ENCODE measurements around the gene PLPP1.

PLPP1 gene

DNA sequence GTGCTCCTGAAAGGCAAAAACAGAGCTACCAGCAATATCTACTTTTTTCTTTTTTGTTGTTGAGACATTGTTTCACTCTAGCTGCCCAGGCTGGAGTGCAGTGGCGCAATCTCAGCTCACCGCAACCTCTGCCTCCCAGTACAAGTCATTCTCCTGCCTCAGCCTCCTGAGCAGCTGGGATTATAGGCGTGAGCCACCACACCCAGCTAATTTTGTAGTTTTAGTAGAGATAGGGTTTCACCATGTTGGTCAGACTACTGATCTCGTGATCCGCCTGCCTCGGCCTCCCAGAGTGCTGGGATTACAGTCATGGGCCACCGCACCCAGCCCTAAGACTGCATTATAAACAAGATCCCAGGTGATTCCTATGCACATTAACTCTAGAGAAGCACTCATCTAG is 17.0 kb downstream of the PLPP1 start:
- Histone ChIP-seq H3K27ac (replicated peaks) (no peak overlapping the region), H3K27me3 (ENCODE audit: insufficient read depth, poor library complexity, severe bottlenecking) (no peaks in the 10 kb centered on the region), H3K4me3 (replicated peaks; ENCODE audit: insufficient read depth, low read length) (no peak overlapping the region)
- no peak for DNase-seq (ENCODE audit: low read depth in 1 of 2, low spot score in 1 of 2)
- TF ChIP-seq SPI1 (IDR thresholded peaks at IDR 0.05; ENCODE audit: borderline replicate concordance, low read depth) (no peak), GABPA (IDR thresholded peaks at IDR 0.05; ENCODE audit: low read depth) (no peak), REST (IDR thresholded peaks at IDR 0.05; ENCODE audit: insufficient replicate concordance, low read depth) (no peak), CTCF (IDR thresholded peaks at IDR 0.05; ENCODE audit: insufficient read depth, low read length) (no peak)

DNA sequence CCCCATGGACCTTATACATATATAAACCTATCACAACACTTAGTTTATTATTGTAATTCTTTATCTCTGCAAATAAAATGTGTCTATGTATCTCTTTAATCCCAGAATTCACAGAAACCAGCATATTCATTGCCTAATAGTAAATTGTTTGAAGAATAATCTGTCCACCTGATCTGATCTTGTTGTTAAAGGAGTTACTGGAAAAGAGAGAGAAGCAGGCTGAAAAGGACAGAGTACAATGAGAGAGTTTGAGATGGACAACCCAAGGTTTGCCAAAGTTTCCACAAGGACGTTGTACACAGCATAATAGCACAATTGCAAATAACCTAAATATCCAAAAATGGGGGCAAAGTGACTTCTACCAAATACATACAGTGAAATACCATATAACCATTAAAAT is 23.8 kb downstream of the PLPP1 start:
- Histone ChIP-seq H3K4me3 (replicated peaks; ENCODE audit: insufficient read depth, low read length) (no peak overlapping the region), H3K27me3 (ENCODE audit: insufficient read depth, poor library complexity, severe bottlenecking) (no peaks in the 10 kb centered on the region), H3K27ac (replicated peaks) (no peak overlapping the region)
- DNase-seq (ENCODE audit: low read depth in 1 of 2, low spot score in 1 of 2): no peak
- TF ChIP-seq SPI1 (IDR thresholded peaks at IDR 0.05; ENCODE audit: borderline replicate concordance, low read depth): no peak
- TF ChIP-seq REST (IDR thresholded peaks at IDR 0.05; ENCODE audit: insufficient replicate concordance, low read depth): no peak
- TF ChIP-seq GABPA (IDR thresholded peaks at IDR 0.05; ENCODE audit: low read depth): no peak
- TF ChIP-seq POLR2AphosphoS5 (IDR thresholded peaks at IDR 0.05; ENCODE audit: low read depth): no peak
- no peak for TF ChIP-seq CTCF (IDR thresholded peaks at IDR 0.05; ENCODE audit: insufficient read depth, low read length)

- no peaks in the 10 kb centered on the region for H3K27me3 ChIP-seq (ENCODE audit: insufficient read depth, poor library complexity, severe bottlenecking)
Measured at GRCh38 chr5:55510523-55510880, 24.3 kb downstream of the PLPP1 start.

More at GRCh38 chr5:55510523-55510880, 24.3 kb downstream of the PLPP1 start:
- no peak overlapping the region for H3K27ac ChIP-seq (replicated peaks)
- TF ChIP-seq REST (IDR thresholded peaks at IDR 0.05; ENCODE audit: insufficient replicate concordance, low read depth) (no peak), GABPA (IDR thresholded peaks at IDR 0.05; ENCODE audit: low read depth) (no peak), CTCF (IDR thresholded peaks at IDR 0.05; ENCODE audit: insufficient read depth, low read length) (no peak), POLR2AphosphoS5 (IDR thresholded peaks at IDR 0.05; ENCODE audit: low read depth) (no peak), SPI1 (IDR thresholded peaks at IDR 0.05; ENCODE audit: borderline replicate concordance, low read depth) (no peak)
- no peak overlapping the region for H3K4me3 ChIP-seq (replicated peaks; ENCODE audit: insufficient read depth, low read length)
- DNase-seq (ENCODE audit: low read depth in 1 of 2, low spot score in 1 of 2): no peak
